ENCODE data around the gene SEC23A.
"Not testable (repeated sequence)": the region's sequence is repeated elsewhere in the genome, so short reads cannot be mapped to it uniquely, and the experiment has no call there.

SEC23A gene

GRCh38 chr14:39091716-39092115 is 11.3 kb downstream of the SEC23A start:
- no peak for DNase-seq (ENCODE audit: low read depth)

DNA sequence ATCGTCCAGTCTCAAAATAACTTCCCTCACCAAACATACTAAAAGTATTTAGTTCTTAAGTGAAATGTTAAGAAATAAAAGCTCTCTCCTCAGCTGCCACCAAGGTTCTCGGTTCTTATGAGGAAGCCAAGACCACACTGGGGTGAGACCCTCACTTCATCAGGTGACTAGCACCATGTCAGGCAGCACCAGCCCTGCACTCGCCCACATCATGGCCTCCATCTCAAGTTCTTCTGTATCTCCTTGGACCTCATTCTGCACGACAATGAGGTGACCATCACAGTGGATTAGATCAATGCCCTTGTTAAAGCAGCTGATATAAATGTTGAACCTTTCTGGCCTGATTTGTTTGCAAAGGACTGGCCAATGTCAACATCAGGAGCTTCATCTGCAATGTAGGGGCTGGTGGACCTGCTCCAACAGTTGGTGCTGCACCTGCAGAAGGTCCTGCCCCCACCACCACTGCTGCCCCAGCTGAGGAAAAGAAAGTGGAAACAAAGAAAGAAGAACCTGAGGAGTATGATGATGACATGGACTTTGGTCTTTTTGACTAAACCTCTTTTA is 12.4 kb downstream of the SEC23A start:
- DNase-seq (ENCODE audit: low read depth) = no peak

GRCh38 chr14:39087493-39087892 is 15.5 kb downstream of the SEC23A start:
- no peak for DNase-seq (ENCODE audit: low read depth)

- no peak for DNase-seq (ENCODE audit: low read depth)
Measured at GRCh38 chr14:39085933-39086332, 17.1 kb downstream of the SEC23A start.

DNA sequence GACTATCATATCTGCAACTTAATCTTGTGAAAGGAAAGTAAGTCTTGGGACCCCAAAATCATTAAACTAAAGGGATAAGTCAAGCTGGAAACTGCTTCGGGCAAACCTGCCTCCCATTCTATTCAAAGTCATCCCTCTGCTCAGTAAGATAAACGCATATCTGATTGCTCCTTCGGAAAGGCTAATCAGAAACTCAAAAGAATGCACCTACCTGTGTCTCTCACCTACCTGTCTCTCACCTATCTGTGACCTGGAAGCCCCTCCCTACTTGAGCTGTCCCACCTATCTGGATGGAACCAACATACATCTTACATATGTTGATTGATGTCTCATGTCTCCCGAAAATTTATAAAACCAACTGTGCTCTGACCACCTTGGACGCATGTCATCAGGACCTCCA is 19.9 kb downstream of the SEC23A start:
- no peak for DNase-seq (ENCODE audit: low read depth)

DNA sequence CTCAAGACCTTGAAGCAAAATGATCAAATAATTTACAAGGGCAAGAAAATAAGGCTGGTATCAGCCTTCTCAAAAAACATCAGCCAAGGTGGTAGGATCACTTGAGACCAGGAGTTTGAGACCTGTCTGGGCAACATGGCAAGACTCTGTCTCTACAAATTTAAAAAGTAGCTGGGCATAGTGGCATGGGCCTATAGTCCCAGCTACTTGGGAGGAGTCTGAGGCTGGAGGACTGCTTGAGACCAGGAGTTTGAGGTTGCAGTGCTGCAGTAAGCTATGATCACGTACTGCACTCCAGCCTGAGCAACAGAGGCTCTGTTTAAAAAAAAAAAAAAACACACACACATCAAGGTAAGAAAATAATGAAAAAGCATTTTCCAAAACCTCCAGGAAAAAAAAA is 22.1 kb downstream of the SEC23A start:
- DNase-seq (ENCODE audit: low read depth) = no peak

- no peak for DNase-seq (ENCODE audit: low read depth)
Measured at GRCh38 chr14:39071096-39071495, 31.9 kb downstream of the SEC23A start.

- no peak for DNase-seq (ENCODE audit: low read depth)
Measured at GRCh38 chr14:39069923-39070322, 33.1 kb downstream of the SEC23A start.

- DNase-seq (ENCODE audit: low read depth) = not testable (repeated sequence)
Measured at GRCh38 chr14:39069169-39069805, 33.7 kb downstream of the SEC23A start.

DNA sequence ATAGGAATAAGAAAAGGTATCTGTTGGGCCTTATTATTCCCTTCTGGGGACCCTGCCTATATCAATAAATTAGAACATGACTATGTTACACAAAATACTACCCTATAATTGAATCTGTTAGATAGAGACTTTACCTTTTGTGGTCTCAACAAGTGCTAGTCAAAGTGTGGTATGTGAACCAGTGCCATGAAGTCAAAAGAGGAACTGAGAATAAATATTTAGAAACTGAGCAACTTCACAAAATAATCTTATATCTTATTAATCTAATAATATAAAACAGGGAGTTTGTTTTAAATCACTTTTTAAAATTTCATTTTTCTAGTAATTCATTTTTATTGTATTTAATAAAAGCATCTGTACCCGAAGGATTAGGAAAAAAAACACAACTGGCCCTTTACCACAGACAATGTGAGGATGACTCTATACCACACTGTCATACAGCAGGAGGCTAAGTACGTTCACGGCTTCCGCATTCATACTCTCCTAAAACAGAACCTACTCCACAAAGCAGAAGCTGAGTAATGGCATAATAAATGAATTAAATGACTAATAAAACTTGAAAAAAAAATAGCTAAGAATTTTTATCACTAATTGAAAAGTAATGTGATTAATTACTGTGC is 42.1 kb downstream of the SEC23A start:
- DNase-seq (ENCODE audit: low read depth) = no peak

DNA sequence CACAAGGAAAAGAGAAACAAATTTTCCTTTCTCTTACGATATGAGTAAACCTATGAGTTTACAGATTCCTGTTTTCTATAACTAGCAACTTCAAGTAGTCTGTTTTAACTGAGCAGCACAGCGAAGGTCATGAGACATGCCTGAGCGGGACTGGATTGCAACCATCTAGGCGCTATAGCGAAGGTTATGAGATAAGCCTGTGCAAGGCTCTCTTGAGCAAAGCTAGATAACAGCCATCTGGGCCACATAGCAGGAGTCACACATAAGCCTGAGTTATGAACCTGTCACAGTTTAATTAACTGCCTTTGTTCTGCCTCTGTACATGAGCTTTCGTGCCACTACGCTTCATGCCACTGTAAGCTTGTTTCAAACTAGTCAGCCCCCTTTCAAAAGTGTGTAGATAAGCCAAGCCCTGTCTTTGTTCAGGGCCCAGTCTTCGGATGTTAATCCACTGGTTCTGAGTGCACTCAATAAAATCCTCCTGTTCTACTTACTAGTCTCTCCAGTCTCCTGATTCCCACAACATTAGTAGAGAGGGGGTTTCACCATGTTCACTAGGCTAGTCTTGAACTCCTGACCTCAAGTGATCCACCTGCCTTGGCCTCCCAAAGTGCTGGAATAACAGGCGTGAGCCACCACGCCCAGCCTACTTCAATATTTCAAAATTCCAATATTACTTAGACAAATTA is 47.1 kb downstream of the SEC23A start:
- no peak for DNase-seq (ENCODE audit: low read depth)

DNA sequence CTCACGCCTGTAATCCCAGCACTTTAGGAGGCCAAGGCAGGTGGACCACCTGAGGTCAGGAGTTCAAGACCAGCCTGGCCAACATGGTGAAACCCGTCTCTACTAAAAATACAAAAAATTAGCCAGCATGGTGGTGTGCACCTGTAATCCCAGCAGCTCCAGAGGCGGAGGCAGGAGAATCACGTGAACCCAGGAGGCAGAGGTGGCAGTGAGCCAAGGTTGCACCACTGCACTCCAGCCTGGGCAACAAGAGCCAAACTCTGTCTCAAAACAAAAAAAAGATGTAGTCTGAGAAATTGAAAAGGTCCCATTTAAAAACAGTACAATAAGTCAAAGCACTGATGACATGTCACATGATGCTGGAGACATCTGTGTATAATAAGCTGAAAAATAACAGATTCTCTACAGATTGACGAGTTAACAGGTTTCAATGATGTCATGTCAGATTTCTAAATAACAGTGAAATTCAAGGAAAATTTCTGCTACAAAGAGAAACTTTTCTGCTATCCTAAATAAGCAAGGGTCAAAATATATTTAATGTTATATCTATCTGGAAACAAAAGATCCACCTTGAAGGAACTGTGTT is 50.1 kb downstream of the SEC23A start:
- not testable (repeated sequence) for DNase-seq (ENCODE audit: low read depth)

GRCh38 chr14:39050389-39050788 is 52.6 kb downstream of the SEC23A start:
- no peak for DNase-seq (ENCODE audit: low read depth)

DNA sequence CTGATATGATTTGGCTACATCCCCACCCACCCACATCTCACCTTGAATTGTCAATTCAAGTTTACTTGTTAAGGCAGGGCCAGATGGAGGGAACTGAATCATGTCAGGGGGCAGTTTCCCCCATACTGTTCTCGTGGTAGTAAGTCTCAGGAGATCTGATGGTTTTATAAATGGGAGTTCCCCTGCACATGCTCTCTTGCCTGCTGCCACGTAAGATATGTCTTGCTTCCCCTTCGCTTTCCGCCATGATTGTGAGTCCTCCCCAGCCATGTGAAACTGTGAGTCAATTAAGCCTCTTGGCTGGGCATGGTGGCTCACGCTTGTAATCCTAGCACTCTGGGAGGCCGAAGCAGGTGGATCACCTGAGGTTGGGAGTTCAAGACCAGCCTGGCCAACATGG is 57.1 kb downstream of the SEC23A start:
- DNase-seq (ENCODE audit: low read depth) = not testable (repeated sequence)

- no peak for DNase-seq (ENCODE audit: low read depth)
Measured at GRCh38 chr14:39043352-39043943, 59.6 kb downstream of the SEC23A start.

- no peak for DNase-seq (ENCODE audit: low read depth)
Measured at GRCh38 chr14:39040529-39040928, 62.5 kb downstream of the SEC23A start.

GRCh38 chr14:39038542-39038941 is 64.5 kb downstream of the SEC23A start:
- DNase-seq (ENCODE audit: low read depth) = no peak

DNA sequence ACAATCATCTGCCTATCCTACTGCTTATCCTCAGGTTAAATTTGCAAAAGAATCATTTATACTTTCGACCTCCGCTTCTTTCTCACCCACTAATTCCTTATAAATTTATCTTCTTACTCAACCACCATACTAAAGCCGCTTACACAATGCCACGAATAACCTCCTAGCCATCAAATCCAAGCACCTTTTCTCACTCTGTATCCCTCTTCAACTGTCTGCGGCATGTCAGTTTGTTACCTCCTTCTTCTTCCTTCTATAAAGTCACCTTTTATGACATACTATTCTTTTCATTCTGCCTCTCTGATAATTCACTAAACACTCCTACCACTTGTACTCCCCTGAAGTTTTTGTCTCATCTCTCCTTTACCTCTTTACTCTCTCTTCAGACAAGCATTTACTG is 66.3 kb downstream of the SEC23A start:
- DNase-seq (ENCODE audit: low read depth) = no peak

GRCh38 chr14:39035336-39035735 is 67.7 kb downstream of the SEC23A start:
- DNase-seq (ENCODE audit: low read depth) = no peak

DNA sequence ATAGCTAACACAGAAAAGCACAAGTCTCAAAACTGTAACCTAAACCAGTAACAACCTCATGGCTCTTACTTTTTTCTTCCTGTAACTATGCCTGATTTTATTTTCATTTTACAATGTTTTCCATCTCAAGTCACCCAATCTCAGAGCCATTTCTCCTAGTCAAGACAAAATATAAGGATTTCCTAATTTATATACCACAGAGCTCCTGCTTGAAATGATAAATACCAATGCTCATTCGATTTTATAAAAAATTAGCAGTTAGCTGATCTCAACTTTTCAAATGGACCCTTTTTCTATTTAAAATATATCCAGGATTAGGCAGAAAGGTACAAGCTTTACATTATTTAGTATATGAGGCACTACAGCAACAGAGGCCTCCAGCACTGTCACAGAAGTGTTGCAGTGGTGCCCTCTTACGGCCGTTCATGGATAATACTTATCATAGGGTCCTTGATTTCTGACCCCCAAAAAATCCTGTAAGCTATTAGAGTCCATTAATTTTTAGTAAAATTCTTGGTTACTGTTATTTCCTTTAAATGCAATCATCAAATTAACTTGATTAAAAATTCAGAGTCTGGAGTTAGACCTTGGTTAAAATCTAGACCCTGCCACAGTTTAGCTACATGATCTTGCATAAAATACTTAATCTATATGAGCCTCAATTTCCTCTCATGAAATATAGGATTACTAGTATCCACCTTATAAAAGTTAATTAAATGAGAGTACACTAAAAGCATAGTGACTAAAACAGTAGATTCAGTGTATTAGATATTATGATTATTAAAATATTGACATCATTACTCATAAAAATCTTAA is 68.3 kb downstream of the SEC23A start:
- DNase-seq (ENCODE audit: low read depth) = no peak

GRCh38 chr14:39033371-39033770 is 69.7 kb downstream of the SEC23A start:
- no peak for DNase-seq (ENCODE audit: low read depth)

DNA sequence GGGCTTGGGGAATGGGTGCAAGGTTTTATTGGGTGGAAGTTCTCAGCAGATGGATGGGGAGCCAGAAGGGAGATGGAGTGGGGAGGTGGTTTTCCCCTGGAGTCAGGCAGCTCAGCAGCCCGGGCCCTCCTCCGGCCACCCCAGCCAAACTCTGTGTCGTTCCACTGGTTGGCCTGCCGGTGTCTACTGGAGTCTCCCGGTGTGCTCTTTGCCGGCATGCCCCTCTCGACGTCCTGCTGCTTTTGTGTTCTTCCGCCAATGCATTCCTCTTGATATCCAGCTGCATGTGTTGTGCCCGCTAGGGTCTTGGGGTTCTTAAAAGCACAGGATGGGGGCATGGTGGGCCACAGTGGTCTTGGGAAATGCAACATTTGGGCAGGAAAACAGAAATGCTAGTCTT is 72.8 kb downstream of the SEC23A start:
- no peak for DNase-seq (ENCODE audit: low read depth)

All from fibroblast of the conjunctiva (primary cell).